Mucosa of stomach (tissue), 1 donor: ENCODE data around the gene KCNQ1OT1.

Source experiments
- H3K27me3 ChIP-seq: one replicate; pipeline ENCODE4 v1.7.0; 2013; ENCODE audit warnings: mild to moderate bottlenecking, low read length; ENCODE audit not compliant: control insufficient read depth, insufficient read depth
- H3K36me3 ChIP-seq: one replicate; pipeline ENCODE4 v1.7.0; 2013; ENCODE audit warnings: low read length; ENCODE audit not compliant: control insufficient read depth, insufficient read depth
- H3K4me1 ChIP-seq: one replicate; pipeline ENCODE4 v1.7.0; 2013; ENCODE audit warnings: mild to moderate bottlenecking, low read length; ENCODE audit not compliant: control insufficient read depth, insufficient read depth
- H3K4me3 ChIP-seq: one replicate; pipeline ENCODE4 v1.7.0; 2013; ENCODE audit warnings: low read length
- H3K9ac ChIP-seq: one replicate; pipeline ENCODE4 v1.7.0; 2013; ENCODE audit warnings: mild to moderate bottlenecking, low read length, moderate library complexity
- H3K9me3 ChIP-seq: one replicate; pipeline ENCODE4 v1.7.0; 2013; ENCODE audit warnings: mild to moderate bottlenecking, low read length, moderate library complexity; ENCODE audit not compliant: control insufficient read depth
- donor health status: Pancreatic carcinoma.

The KCNQ1OT1 gene

GRCh38 chr11:2741377-2742131 lies 41.8 kb upstream of the KCNQ1OT1 start:
- Histone ChIP-seq H3K36me3 (no peaks in the 10 kb centered on the region), H3K27me3 (peaks cover 3% of the 10 kb centered on the region), H3K4me1 (peaks cover 51% of the 10 kb centered on the region), H3K4me3 (no peak overlapping the region), H3K9me3 (no peaks in the 10 kb centered on the region), H3K9ac (no peak overlapping the region)

- Histone ChIP-seq H3K9ac (no peak overlapping the region), H3K36me3 (no peaks in the 10 kb centered on the region), H3K4me3 (no peak overlapping the region), H3K4me1 (peaks cover 51% of the 10 kb centered on the region), H3K9me3 (no peaks in the 10 kb centered on the region), H3K27me3 (peaks cover 3% of the 10 kb centered on the region)
Measured at GRCh38 chr11:2741006-2741376, 41.2 kb upstream of the KCNQ1OT1 start.

DNA sequence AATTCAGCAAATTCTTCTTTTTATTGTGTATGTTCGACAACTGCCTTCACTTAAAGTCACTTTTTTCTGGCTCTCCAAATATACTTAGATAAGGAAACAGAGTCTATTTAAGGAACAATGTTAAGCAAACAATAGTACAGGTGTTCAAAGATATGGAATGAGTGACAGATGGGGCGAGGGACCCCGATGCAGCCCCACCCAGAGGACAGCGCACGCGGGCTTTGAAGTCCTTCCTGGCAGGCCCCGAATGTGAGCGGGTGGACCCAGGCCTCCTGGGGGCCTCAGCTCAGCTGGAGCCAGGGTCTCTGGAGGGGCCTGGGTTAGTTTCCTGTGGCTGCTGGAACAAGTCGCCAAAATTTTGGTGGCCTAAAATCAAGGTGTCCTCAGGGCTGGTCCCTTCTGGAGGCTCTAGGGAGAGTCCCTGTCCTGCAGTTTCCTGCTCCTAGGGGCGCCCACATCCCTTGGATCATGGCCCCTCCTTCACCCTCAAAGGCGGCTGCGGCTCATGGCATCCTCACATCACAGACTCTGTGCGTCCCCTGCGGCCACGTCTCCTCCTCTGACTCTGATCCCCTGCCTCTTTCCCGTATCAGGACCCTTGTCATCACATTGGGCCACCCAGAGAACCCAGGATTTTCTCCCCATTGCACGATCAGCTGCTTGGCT lies 40.6 kb upstream of the KCNQ1OT1 start:
- Histone ChIP-seq H3K9me3 (no peaks in the 10 kb centered on the region), H3K4me3 (no peak overlapping the region), H3K4me1 (peaks cover 51% of the 10 kb centered on the region)

DNA sequence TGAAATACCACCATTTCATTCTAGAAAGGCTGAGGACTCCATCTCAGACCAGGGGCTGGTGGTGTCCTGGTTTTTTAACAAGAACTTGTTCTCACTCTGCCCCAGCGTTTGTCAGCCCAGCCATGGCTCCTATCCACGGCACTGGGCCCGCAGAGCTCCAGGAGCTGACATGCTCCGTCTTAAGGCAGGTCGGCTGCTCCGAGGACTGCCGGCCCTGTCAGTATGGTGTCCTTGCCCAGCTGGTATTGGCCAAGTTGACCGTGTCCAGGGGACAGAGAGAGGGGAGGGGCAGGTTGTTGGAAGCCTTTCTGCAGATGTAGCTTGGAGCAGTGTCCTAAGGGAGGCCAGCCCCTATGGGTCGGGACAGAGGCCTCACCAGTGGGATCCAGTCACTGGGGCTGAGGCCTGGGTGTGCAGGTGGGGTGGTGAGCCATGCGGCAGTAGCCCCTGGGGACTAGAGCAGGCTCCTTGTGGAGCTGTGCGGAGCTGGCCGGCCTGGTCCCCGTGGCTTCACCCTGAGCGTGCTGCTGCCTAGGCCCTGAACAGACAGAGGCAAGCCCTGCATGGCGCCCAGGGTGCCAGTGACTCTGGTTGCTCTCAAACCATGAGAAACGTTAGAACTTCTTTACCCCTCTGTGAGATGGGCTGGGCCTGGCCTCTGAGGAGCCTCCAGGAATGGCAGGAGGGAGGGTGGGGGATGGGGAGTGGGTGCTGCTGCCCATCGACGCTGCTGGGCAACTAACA lies 39.9 kb upstream of the KCNQ1OT1 start:
- no peak overlapping the region for H3K9ac ChIP-seq
- H3K4me3 ChIP-seq: no peak overlapping the region
- no peaks in the 10 kb centered on the region for H3K36me3 ChIP-seq
- no peaks in the 10 kb centered on the region for H3K9me3 ChIP-seq
- peaks cover 51% of the 10 kb centered on the region for H3K4me1 ChIP-seq
- peaks cover 3% of the 10 kb centered on the region for H3K27me3 ChIP-seq

More for the DNA sequence above, 40.6 kb upstream of the KCNQ1OT1 start:
- Histone ChIP-seq H3K9ac (no peak overlapping the region), H3K27me3 (peaks cover 3% of the 10 kb centered on the region), H3K36me3 (no peaks in the 10 kb centered on the region)

GRCh38 chr11:2738551-2739431 lies 39.0 kb upstream of the KCNQ1OT1 start:
- no peak overlapping the region for H3K9ac ChIP-seq
- no peaks in the 10 kb centered on the region for H3K36me3 ChIP-seq
- H3K4me1 ChIP-seq: peaks cover 51% of the 10 kb centered on the region
- peaks cover 3% of the 10 kb centered on the region for H3K27me3 ChIP-seq
- no peaks in the 10 kb centered on the region for H3K9me3 ChIP-seq
- H3K4me3 ChIP-seq: no peak overlapping the region

- no peaks in the 10 kb centered on the region for H3K9me3 ChIP-seq
- H3K4me3 ChIP-seq: no peak overlapping the region
- peaks cover 3% of the 10 kb centered on the region for H3K27me3 ChIP-seq
- H3K36me3 ChIP-seq: no peaks in the 10 kb centered on the region
- H3K9ac ChIP-seq: no peak overlapping the region
- H3K4me1 ChIP-seq: peaks cover 51% of the 10 kb centered on the region
Measured at GRCh38 chr11:2737866-2738265, 38.1 kb upstream of the KCNQ1OT1 start.

- Histone ChIP-seq H3K9ac (no peak overlapping the region), H3K27me3 (peaks cover 3% of the 10 kb centered on the region), H3K4me3 (no peak overlapping the region), H3K9me3 (no peaks in the 10 kb centered on the region), H3K4me1 (peaks cover 48% of the 10 kb centered on the region), H3K36me3 (no peaks in the 10 kb centered on the region)
Measured at GRCh38 chr11:2737226-2737590, 37.4 kb upstream of the KCNQ1OT1 start.

DNA sequence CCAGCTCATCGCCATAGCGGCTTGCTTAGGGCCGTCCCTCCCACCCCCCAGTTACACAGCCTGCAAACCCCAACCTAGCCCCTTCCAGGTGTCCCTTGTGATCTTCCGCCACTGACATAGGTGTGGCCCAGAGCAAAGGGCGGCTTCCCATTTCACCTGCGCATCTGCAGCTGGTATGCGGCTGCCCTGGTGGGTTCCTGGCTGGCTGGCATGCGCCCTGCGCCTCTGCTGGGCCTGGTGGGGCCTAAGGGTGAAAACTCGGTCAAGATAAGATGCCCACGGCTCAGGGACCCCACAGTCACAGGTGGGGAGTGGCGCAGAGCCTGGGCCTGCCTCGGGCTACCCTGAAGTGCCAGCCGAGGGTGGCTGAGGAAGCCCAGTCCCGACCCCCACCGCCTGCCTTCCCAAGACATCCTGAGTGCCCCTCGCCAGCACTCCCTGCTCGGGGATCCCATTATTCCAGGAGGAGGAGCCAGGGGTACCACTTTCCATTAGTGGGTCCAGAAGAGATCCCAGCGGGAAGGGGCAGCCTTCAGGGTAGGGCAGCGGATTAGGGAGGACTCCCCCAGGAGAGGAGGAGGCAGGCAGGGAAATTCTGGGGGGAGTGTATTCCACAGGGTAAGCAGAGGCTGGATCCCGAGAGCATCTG lies 36.9 kb upstream of the KCNQ1OT1 start:
- no peaks in the 10 kb centered on the region for H3K36me3 ChIP-seq
- no peak overlapping the region for H3K9ac ChIP-seq
- peaks cover 43% of the 10 kb centered on the region for H3K4me1 ChIP-seq
- H3K4me3 ChIP-seq: no peak overlapping the region
- no peaks in the 10 kb centered on the region for H3K9me3 ChIP-seq
- H3K27me3 ChIP-seq: peaks cover 3% of the 10 kb centered on the region

GRCh38 chr11:2735053-2735589 lies 35.3 kb upstream of the KCNQ1OT1 start:
- H3K9me3 ChIP-seq: no peaks in the 10 kb centered on the region
- no peaks in the 10 kb centered on the region for H3K36me3 ChIP-seq
- H3K9ac ChIP-seq: no peak overlapping the region
- peaks cover 3% of the 10 kb centered on the region for H3K27me3 ChIP-seq
- H3K4me3 ChIP-seq: no peak overlapping the region
- H3K4me1 ChIP-seq: peaks cover 28% of the 10 kb centered on the region

GRCh38 chr11:2734181-2735052 lies 34.6 kb upstream of the KCNQ1OT1 start:
- H3K9me3 ChIP-seq: no peaks in the 10 kb centered on the region
- no peak overlapping the region for H3K4me3 ChIP-seq
- H3K9ac ChIP-seq: no peak overlapping the region
- peaks cover 21% of the 10 kb centered on the region for H3K4me1 ChIP-seq
- H3K27me3 ChIP-seq: peaks cover 3% of the 10 kb centered on the region
- H3K36me3 ChIP-seq: no peaks in the 10 kb centered on the region
